ENCODE results near the gene LAMC2.
"Not testable (repeated sequence)": the region's sequence is repeated elsewhere in the genome, so short reads cannot be mapped to it uniquely, and the experiment has no call there.

LAMC2 gene

DNA sequence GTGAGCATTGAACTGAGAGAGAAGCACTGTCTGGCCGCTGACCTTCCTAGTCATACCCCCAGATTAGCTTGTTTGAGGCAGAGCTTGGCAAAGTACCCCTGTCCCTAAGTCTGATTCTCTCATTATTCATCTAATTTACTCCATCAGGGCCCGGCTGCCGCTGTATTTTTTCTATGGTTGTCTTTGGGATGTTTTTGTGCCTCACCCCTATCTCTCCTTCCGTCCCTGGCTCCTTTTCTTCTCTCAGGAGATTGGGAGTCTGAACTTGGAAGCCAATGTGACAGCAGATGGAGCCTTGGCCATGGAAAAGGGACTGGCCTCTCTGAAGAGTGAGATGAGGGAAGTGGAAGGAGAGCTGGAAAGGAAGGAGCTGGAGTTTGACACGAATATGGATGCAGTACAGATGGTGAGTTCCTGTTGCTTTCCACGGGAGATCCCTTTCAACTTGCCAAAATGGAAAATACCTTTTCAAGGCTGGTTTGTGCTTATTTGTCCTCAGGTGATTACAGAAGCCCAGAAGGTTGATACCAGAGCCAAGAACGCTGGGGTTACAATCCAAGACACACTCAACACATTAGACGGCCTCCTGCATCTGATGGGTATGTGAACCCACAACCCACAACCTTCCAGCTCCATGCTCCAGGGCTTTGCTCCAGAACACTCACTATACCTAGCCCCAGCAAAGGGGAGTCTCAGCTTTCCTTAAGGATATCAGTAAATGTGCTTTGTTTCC lies 53.9 kb downstream of the LAMC2 start:
- no peak for DNase-seq

GRCh38 chr1:183240526-183240825 lies 54.4 kb downstream of the LAMC2 start:
- DNase-seq, result no peak

- DNase-seq, result not testable (repeated sequence)
Observed at GRCh38 chr1:183240853-183241252, 54.8 kb downstream of the LAMC2 start.

- DNase-seq, result no peak
Observed at GRCh38 chr1:183241471-183241870, 55.4 kb downstream of the LAMC2 start.

DNA sequence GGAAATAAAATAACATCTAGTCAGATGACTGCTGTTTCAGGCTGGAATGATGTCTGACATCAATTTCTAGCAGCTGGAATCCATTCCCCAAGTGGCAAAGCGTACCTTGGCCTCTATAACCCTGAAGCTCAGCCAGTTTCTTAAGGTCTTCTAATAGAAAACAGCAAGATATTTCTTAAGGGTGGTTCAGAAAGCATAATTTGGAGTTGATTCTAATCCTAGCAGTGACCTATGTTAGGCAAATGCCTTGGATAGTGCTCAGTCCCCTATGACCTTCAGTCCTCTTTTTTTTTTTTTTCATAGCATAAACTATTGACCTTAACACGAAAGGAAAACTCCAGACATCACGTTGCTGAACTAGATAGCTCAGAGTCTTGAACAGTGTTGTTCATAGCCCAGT lies 56.5 kb downstream of the LAMC2 start:
- DNase-seq, result no peak

- no peak for DNase-seq
Observed at GRCh38 chr1:183243161-183244050, 57.3 kb downstream of the LAMC2 start.

DNA sequence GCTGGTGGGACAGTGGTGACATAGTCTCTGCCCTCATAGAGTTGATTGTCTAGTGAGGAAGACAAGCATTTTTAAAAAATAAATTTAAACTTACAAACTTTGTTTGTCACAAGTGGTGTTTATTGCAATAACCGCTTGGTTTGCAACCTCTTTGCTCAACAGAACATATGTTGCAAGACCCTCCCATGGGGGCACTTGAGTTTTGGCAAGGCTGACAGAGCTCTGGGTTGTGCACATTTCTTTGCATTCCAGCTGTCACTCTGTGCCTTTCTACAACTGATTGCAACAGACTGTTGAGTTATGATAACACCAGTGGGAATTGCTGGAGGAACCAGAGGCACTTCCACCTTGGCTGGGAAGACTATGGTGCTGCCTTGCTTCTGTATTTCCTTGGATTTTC lies 58.4 kb downstream of the LAMC2 start:
- no peak for DNase-seq

DNA sequence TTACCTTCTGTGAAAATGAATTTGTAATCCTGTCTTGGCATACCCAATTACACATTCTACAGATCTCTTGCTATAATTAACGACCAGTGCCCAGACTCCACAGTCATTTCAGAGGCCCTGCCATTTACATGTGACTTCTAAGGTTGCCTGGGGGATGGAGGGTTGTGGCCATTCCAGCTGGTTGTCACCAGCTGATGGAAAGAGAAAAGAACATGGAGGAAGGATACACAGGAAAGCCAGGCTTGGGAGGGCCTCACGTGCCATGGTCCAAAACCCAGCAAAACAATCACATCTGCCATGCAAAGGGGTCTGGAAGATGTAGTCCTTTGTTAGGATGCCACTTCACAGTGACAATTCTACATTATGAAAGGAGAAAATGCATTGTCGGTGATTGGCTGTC lies 59.3 kb downstream of the LAMC2 start:
- DNase-seq, result no peak

- no peak for DNase-seq
Observed at GRCh38 chr1:183246436-183246835, 60.4 kb downstream of the LAMC2 start.

GRCh38 chr1:183247066-183247465 lies 61.0 kb downstream of the LAMC2 start:
- no peak for DNase-seq

DNA sequence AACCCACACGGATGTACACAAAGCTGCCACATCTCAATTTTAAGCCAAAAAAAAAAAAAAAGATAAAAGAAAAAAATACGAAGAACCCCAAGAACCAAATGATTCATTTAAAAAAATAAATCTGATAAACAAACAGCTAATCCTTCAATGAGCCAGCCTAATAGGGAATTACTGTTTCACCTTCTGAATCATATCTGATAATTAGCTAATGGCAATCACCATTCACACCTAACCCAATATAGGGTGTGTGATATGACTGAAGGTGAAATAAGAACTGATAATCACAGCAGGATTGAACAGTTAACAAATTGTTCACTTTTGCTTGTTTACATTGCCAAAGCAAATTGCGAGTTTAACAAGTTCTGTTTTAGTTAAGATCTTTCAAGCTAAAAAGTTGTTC lies 61.4 kb downstream of the LAMC2 start:
- DNase-seq, result no peak

DNA sequence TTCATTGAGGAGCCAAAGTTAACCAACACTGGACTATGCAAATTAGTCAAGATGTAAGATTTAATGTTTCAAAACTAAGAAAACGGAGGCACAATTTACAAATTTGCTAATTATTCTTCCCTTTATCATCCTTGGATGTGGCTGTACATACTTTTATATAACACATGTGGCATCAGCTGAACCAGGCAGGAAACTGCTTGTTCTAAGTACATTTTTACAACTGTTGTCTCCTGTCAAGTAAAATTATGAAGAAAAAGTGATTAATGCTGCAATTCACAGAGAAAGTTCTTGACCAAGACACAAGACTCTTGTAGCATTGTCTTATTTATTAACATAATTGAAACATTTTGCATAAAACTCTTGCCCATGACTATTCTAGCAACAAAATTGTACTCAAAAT lies 61.9 kb downstream of the LAMC2 start:
- no peak for DNase-seq

- DNase-seq, result no peak
Observed at GRCh38 chr1:183248989-183249691, 63.1 kb downstream of the LAMC2 start.

DNA sequence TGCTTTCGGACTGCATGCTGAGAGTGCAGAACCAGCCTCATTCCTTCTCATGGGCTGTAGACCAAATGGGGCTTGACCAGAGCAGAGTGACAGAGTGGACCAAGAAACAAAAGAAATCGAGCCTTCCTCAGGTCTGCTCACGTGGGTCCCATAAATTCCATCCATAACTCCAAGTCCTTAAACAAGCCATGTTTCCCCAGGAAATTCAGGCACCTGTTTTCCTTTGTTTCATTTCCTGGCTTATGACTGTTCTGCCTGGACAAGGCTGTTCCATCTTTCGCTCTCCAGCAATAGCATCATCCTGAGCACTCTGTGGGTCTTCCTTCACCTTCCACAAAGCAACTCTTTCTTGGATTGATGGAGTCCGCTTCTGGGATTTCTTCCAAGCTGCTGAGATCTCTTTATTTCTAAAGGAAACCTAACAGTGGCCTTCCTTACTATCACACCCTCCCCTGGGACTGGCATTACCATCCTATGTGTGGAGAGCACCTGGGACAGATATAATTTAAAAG lies 63.9 kb downstream of the LAMC2 start:
- no peak for DNase-seq

GRCh38 chr1:183251101-183251958 lies 65.3 kb downstream of the LAMC2 start:
- DNase-seq, result no peak

- DNase-seq, result no peak
Observed at GRCh38 chr1:183251959-183252450, 65.9 kb downstream of the LAMC2 start.

DNA sequence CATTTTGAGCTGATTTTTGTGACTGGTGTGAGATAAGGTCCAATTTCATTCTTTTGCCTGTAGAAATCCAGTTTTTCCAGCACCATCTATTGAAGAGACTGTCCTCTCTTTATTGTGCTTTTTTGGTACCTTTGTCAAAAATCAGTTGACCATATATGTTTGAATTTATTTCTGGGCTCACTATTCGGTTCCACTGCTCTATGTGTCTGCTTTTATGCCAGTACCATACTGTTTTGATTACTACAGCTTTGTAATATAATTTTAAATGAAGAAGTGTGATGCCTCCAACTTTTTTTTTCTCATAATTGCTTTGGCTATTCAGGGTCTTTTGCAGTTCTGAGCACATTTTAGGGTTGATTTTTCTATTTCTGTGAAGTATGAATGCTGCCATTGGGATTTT lies 69.0 kb downstream of the LAMC2 start:
- DNase-seq, result no peak

- no peak for DNase-seq
Observed at GRCh38 chr1:183259924-183260323, 73.9 kb downstream of the LAMC2 start.

GRCh38 chr1:183262628-183263200 lies 76.7 kb downstream of the LAMC2 start:
- no peak for DNase-seq

GRCh38 chr1:183263886-183264602 lies 78.0 kb downstream of the LAMC2 start:
- no peak for DNase-seq
